ENCODE measurements around the gene TMCO4.

The TMCO4 gene

DNA sequence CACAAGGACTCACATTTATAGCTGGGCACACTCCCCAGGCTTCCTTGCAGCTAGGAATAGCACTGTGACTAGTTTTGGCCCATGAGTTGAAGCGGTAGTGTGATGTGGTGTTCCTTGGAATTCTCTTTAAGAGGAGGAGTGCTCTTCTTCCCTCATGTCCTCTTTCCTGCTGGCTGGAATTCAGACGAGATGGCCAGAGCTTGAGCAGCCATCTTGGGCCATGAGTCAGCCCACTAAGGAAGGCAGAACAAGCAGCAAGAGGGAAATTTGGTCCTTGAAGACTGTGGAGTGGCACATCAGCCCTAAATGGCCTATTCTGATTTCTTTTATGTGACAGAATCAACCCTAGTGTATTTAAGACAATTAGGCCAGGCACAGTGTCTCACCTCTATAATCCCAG is 115.0 kb downstream of the TMCO4 start:
- no peak for DNase-seq (ENCODE audit: low spot score)

DNA sequence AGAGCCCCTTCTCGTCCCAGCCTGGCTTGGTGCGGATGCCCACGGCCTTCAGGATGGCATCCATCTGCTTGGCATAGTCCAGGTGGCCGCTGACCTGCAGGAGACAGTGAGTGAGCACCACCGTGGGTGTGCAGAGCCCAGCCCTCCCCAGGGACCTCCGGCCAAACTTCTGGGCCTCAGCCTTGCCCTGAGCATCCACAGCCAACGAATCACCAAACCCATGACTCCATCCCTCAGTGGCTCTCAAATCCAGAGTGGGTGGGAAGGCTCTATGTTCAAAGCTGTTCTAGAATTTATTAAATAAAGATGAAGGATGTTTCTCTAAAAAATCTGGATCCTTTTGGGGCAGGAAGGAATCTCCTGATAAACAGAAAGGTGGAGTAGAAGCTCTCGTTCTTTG is 116.4 kb downstream of the TMCO4 start:
- DNase-seq (ENCODE audit: low spot score), result no peak

- DNase-seq (ENCODE audit: low spot score), result no peak
Measured at GRCh38 chr1:19682901-19683300, 116.8 kb downstream of the TMCO4 start.

DNA sequence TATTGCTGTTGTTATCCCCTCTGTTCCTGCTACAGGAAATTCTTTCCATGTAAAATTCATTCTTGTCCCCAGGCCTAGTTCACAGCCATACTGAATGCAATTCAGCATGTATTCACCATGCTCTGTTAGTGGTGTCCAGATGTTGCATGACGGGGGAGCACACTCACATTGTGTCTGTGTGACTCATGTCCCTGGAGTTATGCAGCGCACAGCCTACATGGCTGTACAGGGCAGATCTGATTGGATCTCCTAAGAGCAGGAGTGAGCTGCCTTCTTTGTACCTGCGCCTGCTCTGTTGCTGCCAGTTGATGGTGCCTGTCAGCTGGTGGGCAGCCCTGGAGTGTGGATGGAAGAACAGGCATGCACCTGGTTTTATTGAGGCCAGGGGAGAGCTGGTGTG is 117.5 kb downstream of the TMCO4 start:
- DNase-seq (ENCODE audit: low spot score), result peak; percentile 90

DNA sequence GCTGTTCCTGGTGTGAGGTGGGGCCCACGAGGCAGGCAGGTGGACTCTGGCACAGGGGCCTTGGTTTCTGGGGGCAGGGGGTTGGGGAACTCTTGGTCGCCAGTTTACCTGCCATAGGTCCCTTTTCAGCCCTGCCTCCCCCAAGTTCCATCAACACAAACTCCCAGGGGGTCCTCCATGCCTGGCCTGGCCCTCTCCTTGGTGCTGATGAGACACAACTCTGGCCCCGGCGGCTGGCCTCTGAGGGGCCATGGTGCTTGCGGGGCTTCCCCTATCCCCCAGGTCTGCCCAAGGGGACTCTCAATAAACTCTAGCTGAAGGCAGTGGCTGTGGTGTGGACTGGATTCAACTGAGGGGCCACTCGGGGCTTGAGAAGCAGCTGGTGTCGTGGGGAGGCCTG is 119.1 kb downstream of the TMCO4 start:
- no peak for DNase-seq (ENCODE audit: low spot score)

- no peak for DNase-seq (ENCODE audit: low spot score)
Measured at GRCh38 chr1:19679691-19680090, 120.0 kb downstream of the TMCO4 start.

- DNase-seq (ENCODE audit: low spot score), result no peak
Measured at GRCh38 chr1:19678931-19679453, 120.7 kb downstream of the TMCO4 start.

DNA sequence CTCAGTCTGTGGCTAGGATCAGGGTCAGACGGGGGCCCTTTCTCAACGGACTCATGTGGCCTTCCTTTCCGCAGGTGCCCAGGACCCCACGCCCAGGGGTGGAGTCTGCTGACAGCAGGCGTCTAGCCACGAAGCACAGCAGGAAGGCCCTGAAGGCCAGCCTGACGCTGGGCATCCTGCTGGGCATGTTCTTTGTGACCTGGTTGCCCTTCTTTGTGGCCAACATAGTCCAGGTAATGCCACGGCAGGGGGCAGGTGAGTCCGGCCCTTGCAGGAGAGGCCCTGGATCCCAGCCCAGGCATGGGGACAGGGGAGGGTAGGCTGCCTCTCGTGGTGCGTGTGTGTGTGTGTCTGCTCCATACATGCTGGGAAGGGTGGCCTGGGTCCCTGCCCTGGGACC is 121.2 kb downstream of the TMCO4 start:
- DNase-seq (ENCODE audit: low spot score), result no peak

DNA sequence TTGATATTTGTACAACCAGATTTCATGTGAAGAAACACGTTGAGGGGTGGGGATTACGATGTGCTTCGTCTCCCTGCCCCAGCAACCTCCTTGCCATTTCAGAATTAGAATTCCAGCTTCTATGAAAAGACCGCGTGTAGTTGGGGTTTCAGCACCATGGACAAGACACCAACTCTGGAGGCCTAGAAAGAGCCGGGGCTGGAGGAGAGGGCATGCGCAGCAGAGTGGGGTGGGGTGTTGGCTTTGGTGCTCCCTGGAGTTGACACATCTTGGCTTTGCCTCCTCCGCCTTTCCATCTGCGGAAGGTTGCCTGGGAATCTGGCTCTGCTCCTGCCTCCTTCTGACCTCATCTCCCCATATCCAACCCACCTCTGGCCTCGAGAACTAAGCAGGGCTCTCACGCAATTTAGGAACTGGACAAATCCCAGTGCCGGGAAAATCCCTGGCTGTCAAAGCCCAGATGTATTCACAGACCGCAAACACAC is 123.2 kb downstream of the TMCO4 start:
- peak; percentile 96 for DNase-seq (ENCODE audit: low spot score)

GRCh38 chr1:19675797-19676196 is 123.9 kb downstream of the TMCO4 start:
- DNase-seq (ENCODE audit: low spot score), result no peak

- DNase-seq (ENCODE audit: low spot score), result no peak
Measured at GRCh38 chr1:19672237-19672636, 127.5 kb downstream of the TMCO4 start.

DNA sequence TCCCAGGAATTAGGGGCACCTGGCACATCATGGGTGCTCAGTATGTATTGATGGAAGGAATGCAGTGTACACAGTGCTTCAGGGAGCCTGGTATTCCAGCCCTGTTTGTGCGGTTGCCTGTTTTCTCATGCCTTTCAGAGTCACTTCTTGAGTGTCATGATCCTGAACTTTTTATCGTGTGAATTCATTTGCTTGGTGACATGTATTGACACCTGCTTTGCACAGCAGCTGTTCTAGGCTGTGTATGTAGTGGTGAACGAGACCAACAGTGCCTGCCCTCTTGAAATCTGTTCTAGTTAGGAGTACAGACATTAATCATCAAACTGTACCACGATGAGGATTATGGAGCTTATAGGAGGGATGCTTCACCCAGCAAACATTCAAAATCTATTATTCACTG is 128.9 kb downstream of the TMCO4 start:
- DNase-seq (ENCODE audit: low spot score), result no peak

DNA sequence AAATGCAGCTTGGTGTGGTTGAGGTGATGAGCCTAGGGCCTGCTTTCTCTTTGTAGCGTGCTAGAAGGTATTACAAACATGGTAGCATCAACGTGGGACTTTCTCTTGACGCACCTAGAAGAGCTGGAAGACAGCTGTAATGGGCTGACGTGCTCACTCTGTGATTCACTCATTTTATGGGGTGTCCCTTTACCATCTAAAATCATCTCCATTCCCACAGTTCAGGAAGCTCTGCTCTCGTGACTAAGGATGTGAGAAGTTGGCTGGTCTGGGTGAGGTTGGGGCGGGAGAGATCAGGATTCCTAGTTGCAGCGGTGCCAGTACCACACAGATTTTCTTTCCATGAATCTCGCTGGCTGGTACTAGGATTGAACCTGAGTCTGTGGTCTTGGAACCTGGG is 130.8 kb downstream of the TMCO4 start:
- DNase-seq (ENCODE audit: low spot score), result no peak

DNA sequence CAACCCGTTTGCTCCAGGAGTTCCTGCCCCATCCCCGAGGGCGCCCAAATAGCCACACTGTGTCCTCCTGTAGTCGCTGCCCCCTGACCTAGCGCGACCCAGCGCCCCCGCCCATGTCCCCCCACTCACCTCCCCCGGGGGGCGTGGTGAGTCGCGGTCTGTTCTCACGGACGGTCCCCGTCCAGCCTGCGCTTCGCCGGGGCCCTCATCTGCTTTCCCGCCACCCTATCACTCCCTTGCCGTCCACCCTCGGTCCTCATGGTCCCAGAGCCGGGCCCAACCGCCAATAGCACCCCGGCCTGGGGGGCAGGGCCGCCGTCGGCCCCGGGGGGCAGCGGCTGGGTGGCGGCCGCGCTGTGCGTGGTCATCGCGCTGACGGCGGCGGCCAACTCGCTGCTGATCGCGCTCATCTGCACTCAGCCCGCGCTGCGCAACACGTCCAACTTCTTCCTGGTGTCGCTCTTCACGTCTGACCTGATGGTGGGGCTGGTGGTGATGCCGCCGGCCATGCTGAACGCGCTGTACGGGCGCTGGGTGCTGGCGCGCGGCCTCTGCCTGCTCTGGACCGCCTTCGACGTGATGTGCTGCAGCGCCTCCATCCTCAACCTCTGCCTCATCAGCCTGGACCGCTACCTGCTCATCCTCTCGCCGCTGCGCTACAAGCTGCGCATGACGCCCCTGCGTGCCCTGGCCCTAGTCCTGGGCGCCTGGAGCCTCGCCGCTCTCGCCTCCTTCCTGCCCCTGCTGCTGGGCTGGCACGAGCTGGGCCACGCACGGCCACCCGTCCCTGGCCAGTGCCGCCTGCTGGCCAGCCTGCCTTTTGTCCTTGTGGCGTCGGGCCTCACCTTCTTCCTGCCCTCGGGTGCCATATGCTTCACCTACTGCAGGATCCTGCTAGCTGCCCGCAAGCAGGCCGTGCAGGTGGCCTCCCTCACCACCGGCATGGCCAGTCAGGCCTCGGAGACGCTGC is 133.9 kb downstream of the TMCO4 start:
- no peak for DNase-seq (ENCODE audit: low spot score)

DNA sequence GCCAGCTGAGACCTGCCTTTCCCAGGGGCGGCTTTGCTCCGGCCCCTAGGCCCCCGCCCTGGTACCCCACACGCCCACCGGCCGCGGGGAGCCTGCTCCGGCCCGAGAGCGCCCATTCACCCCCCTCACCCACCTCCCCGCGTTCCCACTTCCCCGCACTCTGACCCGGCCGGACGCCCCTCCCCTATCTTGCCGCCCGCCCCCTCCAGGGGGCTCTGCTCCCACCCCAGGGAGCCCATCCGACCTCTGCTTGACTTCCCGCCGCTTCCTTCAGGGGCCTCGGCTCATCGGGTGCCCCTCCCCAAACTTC is 134.6 kb downstream of the TMCO4 start:
- no peak for DNase-seq (ENCODE audit: low spot score)

GRCh38 chr1:19664453-19665185 is 135.1 kb downstream of the TMCO4 start, which contains the start of gene HTR6:
TSS of gene HTR6 (plus strand) at chr1:19664875. CDS start at chr1:19665754, 879 bp downstream.
- peak; percentile 77 for DNase-seq (ENCODE audit: low spot score)

GRCh38 chr1:19662313-19662712 is 137.4 kb downstream of the TMCO4 start:
- no peak for DNase-seq (ENCODE audit: low spot score)

GRCh38 chr1:19661721-19662228 is 137.9 kb downstream of the TMCO4 start:
- DNase-seq (ENCODE audit: low spot score), result peak; percentile 58

DNA sequence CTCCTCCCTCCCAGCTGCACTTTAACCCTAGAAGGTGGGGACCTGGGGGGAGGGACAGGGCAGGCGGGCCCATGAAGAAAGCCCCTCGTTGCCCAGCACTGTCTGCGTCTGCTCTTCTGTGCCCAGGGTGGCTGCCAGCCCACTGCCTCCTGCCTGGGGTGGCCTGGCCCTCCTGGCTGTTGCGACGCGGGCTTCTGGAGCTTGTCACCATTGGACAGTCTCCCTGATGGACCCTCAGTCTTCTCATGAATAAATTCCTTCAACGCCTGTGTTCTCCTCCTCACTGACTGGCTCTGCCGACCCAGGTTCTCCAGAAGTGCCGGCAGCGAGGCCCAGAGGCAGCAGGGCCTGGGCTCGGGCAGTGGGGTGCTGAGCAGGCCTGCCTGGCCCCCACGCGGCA is 141.5 kb downstream of the TMCO4 start:
- no peak for DNase-seq (ENCODE audit: low spot score)

GRCh38 chr1:19657511-19657910 is 142.2 kb downstream of the TMCO4 start:
- no peak for DNase-seq (ENCODE audit: low spot score)

DNA sequence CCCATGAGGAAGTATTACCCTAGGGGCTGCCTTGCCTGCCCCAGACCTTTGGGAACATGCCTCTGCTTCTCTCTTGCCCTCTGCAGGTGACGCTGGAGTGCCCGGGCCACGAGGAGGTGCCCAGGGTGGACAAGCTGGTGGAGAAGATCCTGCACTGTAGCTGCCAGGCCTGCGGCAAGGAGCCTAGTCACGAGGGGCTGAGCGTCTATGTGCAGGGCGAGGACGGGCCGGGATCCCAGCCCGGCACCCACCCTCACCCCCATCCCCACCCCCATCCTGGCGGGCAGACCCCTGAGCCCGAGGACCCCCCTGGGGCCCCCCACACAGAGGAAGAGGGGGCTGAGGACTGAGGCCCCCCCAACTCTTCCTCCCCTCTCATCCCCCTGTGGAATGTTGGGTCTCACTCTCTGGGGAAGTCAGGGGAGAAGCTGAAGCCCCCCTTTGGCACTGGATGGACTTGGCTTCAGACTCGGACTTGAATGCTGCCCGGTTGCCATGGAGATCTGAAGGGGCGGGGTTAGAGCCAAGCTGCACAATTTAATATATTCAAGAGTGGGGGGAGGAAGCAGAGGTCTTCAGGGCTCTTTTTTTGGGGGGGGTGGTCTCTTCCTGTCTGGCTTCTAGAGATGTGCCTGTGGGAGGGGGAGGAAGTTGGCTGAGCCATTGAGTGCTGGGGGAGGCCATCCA is 142.8 kb downstream of the TMCO4 start:
- no peak for DNase-seq (ENCODE audit: low spot score)

- DNase-seq (ENCODE audit: low spot score), result no peak
Measured at GRCh38 chr1:19656134-19656779, 143.5 kb downstream of the TMCO4 start.
